H1 (cell line): ENCODE measurements around the gene NAV2. TPM values are rescaled to one million over a fixed set of nuclear protein-coding genes. Genes with fewer than 3 reads are reported as not detected.
A peak's percentile ranks its signal among the peaks of the same experiment; 100 is the strongest.

Experiments used
- CTCF ChIA-PET: fragments of 300-600 bp; sonication (Branson Sonifier 250); formaldehyde crosslinking; loops from one replicate; lab custom pipeline; 2021; ENCODE audit not compliant: partially characterized antibody; lab: Charles Lee
- POLR2A ChIA-PET: fragments of 300-600 bp; sonication (Branson Sonifier 250); formaldehyde crosslinking; loops from one replicate; lab custom pipeline; 2021; ENCODE audit warnings: inconsistent platforms; ENCODE audit not compliant: partially characterized antibody; lab: Charles Lee
- DNase-seq, 2 experiments: peaks; one replicate each; pipeline versions ENCODE4 v3.0.0 to v3.0.0-alpha.2; 2010 to 2022; ENCODE audit warnings: low spot score in 2 of 2, low read depth in 1 of 2, mixed read lengths in 1 of 2
- FAIRE-seq: peaks from 2 replicates; lab custom pipeline; 2011; peaks lifted over from hg19 to GRCh38; lab: Jason Lieb, UNC
- H2AFZ ChIP-seq: 2 replicates; pipeline ENCODE4 v1.8.1; 2012; ENCODE audit warnings: low read length, inconsistent platforms
- H2AK5ac ChIP-seq: 2 replicates; pipeline ENCODE4 v1.6.1; 2013; ENCODE audit warnings: low read depth, low read length
- H2BK120ac ChIP-seq: replicated peaks from 2 replicates; pipeline ENCODE3; 2013; ENCODE audit warnings: low read depth, low read length, inconsistent platforms
- H2BK12ac ChIP-seq: 2 replicates; pipeline ENCODE4 v1.6.1; 2013; ENCODE audit warnings: low read depth, low read length
- H2BK15ac ChIP-seq: 2 replicates; pipeline ENCODE4 v1.6.1; 2013; ENCODE audit warnings: low read length
- H2BK20ac ChIP-seq: 2 replicates; pipeline ENCODE4 v1.6.1; 2013; ENCODE audit warnings: low read length
- H2BK5ac ChIP-seq: 2 replicates; pipeline ENCODE4 v1.6.1; 2013; ENCODE audit warnings: low read depth, low read length
- H3K14ac ChIP-seq: 2 replicates; pipeline ENCODE4 v1.6.1; 2013; ENCODE audit warnings: inconsistent platforms; ENCODE audit not compliant: insufficient read length
- H3K18ac ChIP-seq: 2 replicates; pipeline ENCODE4 v1.6.1; 2013; ENCODE audit warnings: low read length; ENCODE audit errors: extremely low read depth
- H3K23ac ChIP-seq: 2 replicates; pipeline ENCODE4 v1.6.1; 2013; ENCODE audit warnings: inconsistent platforms; ENCODE audit not compliant: insufficient read length
- H3K23me2 ChIP-seq: 2 replicates; pipeline ENCODE4 v1.6.1; 2013; ENCODE audit warnings: low read depth, low read length
- H3K27ac ChIP-seq: 2 replicates; pipeline ENCODE4 v1.6.1; 2011; ENCODE audit warnings: low read depth, low read length, inconsistent platforms
- H3K27me3 ChIP-seq, 4 experiments: replicated peaks in 1 of 4; 1 replicate in 1 of 4; 2 replicates in 3 of 4; pipeline versions ENCODE4 v1.6.1 to v1.8.1; 2011 to 2013; ENCODE audit warnings: low read length in 3 of 4, mild to moderate bottlenecking in 3 of 4, inconsistent platforms in 2 of 4, mixed read lengths in 2 of 4, moderate library complexity in 1 of 4; ENCODE audit not compliant: control insufficient read depth in 3 of 4, insufficient read depth in 3 of 4; ENCODE audit errors: extremely low read depth in 1 of 4
- H3K36me3 ChIP-seq, 4 experiments: 2 replicates each; pipeline versions ENCODE4 v1.6.1 to v1.8.1; 2011 to 2013; ENCODE audit warnings: mild to moderate bottlenecking in 4 of 4, low read length in 3 of 4, moderate library complexity in 2 of 4, control low read depth in 1 of 4, inconsistent platforms in 1 of 4; ENCODE audit not compliant: insufficient read depth in 4 of 4, control insufficient read depth in 2 of 4
- H3K4ac ChIP-seq: replicated peaks from 2 replicates; pipeline ENCODE3; 2013; ENCODE audit warnings: low read length, low read depth, mixed read lengths, inconsistent platforms; ENCODE audit not compliant: insufficient read length
- H3K4me1 ChIP-seq, 4 experiments: replicated peaks in 1 of 4; 1 replicate in 1 of 4; 2 replicates in 3 of 4; pipeline versions ENCODE4 v1.6.1 to v1.8.1; 2011 to 2013; ENCODE audit warnings: low read length in 3 of 4, inconsistent platforms in 2 of 4, mixed read lengths in 1 of 4; ENCODE audit not compliant: insufficient read depth in 4 of 4, control insufficient read depth in 3 of 4
- H3K4me2 ChIP-seq, 2 experiments: 2 replicates each; pipeline versions ENCODE4 v1.6.1 to v1.8.1; 2011 to 2013; ENCODE audit warnings: low read depth in 2 of 2, low read length in 2 of 2, control low read depth in 1 of 2, inconsistent platforms in 1 of 2, mild to moderate bottlenecking in 1 of 2; ENCODE audit not compliant: insufficient read depth in 1 of 2
- H3K4me3 ChIP-seq, 4 experiments: fragments of 200-600, 300-600 bp in 1 of 4; sonication (generic), shearing (Covaris generic), sonication (Bioruptor Twin) in 1 of 4; 2 replicates each; pipeline versions ENCODE4 v1.5.1 to v1.8.1; 2011 to 2016; ENCODE audit warnings: low read length in 4 of 4, low read depth in 3 of 4, control low read depth in 2 of 4, inconsistent platforms in 2 of 4, mild to moderate bottlenecking in 2 of 4, mixed read lengths in 1 of 4, moderate library complexity in 1 of 4; ENCODE audit not compliant: insufficient read depth in 2 of 4; ENCODE audit errors: extremely low read depth in 1 of 4
- H3K56ac ChIP-seq: replicated peaks from 2 replicates; pipeline ENCODE3; 2013; ENCODE audit warnings: low read depth, mild to moderate bottlenecking, mixed read lengths, low read length, inconsistent platforms; ENCODE audit not compliant: insufficient read length
- H3K79me1 ChIP-seq: 2 replicates; pipeline ENCODE4 v1.6.1; 2013; ENCODE audit warnings: low read depth, low read length, control low read depth
- H3K79me2 ChIP-seq, 2 experiments: 2 replicates each; pipeline versions ENCODE4 v1.6.1 to v1.8.1; 2012 to 2013; ENCODE audit warnings: low read length in 2 of 2, mild to moderate bottlenecking in 2 of 2, inconsistent platforms in 1 of 2; ENCODE audit not compliant: insufficient read depth in 2 of 2, control insufficient read depth in 1 of 2
- H3K9ac ChIP-seq, 4 experiments: replicated peaks in 1 of 4; 1 replicate in 1 of 4; 2 replicates in 3 of 4; pipeline versions ENCODE4 v1.6.1 to v1.8.1; 2011 to 2013; ENCODE audit warnings: low read depth in 3 of 4, low read length in 3 of 4, control low read depth in 2 of 4, mild to moderate bottlenecking in 2 of 4, moderate library complexity in 2 of 4, inconsistent platforms in 1 of 4; ENCODE audit errors: extremely low read depth in 1 of 4
- H3K9me3 ChIP-seq, 2 experiments: 2 replicates each; pipeline versions ENCODE4 v1.6.1 to v1.8.1; 2012 to 2013; ENCODE audit warnings: mild to moderate bottlenecking in 2 of 2, moderate library complexity in 2 of 2, control low read depth in 1 of 2, inconsistent platforms in 1 of 2, low read depth in 1 of 2, low read length in 1 of 2, mixed read lengths in 1 of 2; ENCODE audit not compliant: insufficient read depth in 2 of 2
- H4K20me1 ChIP-seq, 2 experiments: replicated peaks in 1 of 2; 2 replicates each; pipeline versions ENCODE3 to v1.8.1; 2011 to 2013; ENCODE audit warnings: inconsistent platforms in 2 of 2, low read length in 2 of 2, mild to moderate bottlenecking in 1 of 2; ENCODE audit not compliant: insufficient read depth in 2 of 2, control insufficient read depth in 1 of 2
- H4K5ac ChIP-seq: 2 replicates; pipeline ENCODE4 v1.6.1; 2013; ENCODE audit warnings: low read length, low read depth, mixed read lengths, inconsistent platforms; ENCODE audit not compliant: insufficient read length
- H4K8ac ChIP-seq: 2 replicates; pipeline ENCODE4 v1.8.0; 2013; ENCODE audit warnings: mild to moderate bottlenecking, moderate library complexity, low read length, inconsistent platforms; ENCODE audit not compliant: insufficient read depth; ENCODE audit errors: extremely low read depth
- H4K91ac ChIP-seq: replicated peaks from 2 replicates; pipeline ENCODE3; 2013; ENCODE audit warnings: low read length, mixed read lengths, inconsistent platforms; ENCODE audit not compliant: insufficient read length
- HDAC2 ChIP-seq, 2 experiments: fragments of 300-600 bp in 1 of 2; sonication (generic) in 1 of 2; IDR thresholded peaks; 2 replicates each; pipeline ENCODE4 v1.6.1; 2011 to 2012; ENCODE audit warnings: low read depth in 2 of 2, low read length in 2 of 2, mild to moderate bottlenecking in 2 of 2, moderate library complexity in 2 of 2, borderline replicate concordance in 1 of 2, inconsistent platforms in 1 of 2
- JUN ChIP-seq: IDR thresholded peaks from 2 replicates; pipeline ENCODE4 v1.6.1; 2011; ENCODE audit warnings: low read depth, mild to moderate bottlenecking, improper control_type of control experiment, low read length
- NANOG ChIP-seq: IDR thresholded peaks from 2 replicates; pipeline ENCODE4 v1.6.1; 2011; ENCODE audit warnings: low read length, low read depth, mild to moderate bottlenecking, inconsistent platforms; ENCODE audit not compliant: insufficient read depth, poor library complexity, severe bottlenecking
- POLR2AphosphoS5 ChIP-seq: IDR thresholded peaks from 2 replicates; pipeline ENCODE4 v1.6.1; 2011; ENCODE audit warnings: low read depth, low read length
- SUZ12 ChIP-seq: fragments of 200-600 bp; sonication (generic); IDR thresholded peaks from 2 replicates; pipeline ENCODE4 v1.6.1; 2012; ENCODE audit warnings: mild to moderate bottlenecking, inconsistent platforms, low read length, moderate library complexity, mixed read lengths
- WGBS, 2 experiments: shearing (Covaris generic) in 1 of 2; methylation state at CpG; one replicate each; pipeline versions ENCODE4 v1.1.6 to v1.1.7; 2013 to 2015; ENCODE audit warnings: low lambda C conversion rate in 2 of 2, mixed read lengths in 2 of 2, inconsistent platforms in 1 of 2, low coverage in 1 of 2, missing lambda C conversion rate in 1 of 2; ENCODE audit not compliant: insufficient replicate concordance in 2 of 2, insufficient coverage in 1 of 2, insufficient read length in 1 of 2; ENCODE audit errors: extremely low coverage in 1 of 2, missing lambda C conversion rate in 1 of 2; 5-methylcytosine and 5-hydroxymethylcytosine counted together
- polyA plus RNA-seq, 7 experiments: library from polyadenylated mRNA; depleted of rRNA in 3 of 7; stranded (reverse) in 5 of 7; unstranded in 2 of 7; fragments of >200 nt in 5 of 7; fragments of 200-250 nt in 2 of 7; gene quantifications; 1 replicate in 5 of 7; 2 replicates in 1 of 7; 4 replicates in 1 of 7; pipeline versions ENCODE4 v1.2.1 to v1.2.3, GENCODE V29; 2011 to 2013; ENCODE audit warnings: missing spikeins in 2 of 7, mixed read lengths in 2 of 7
- total RNA-seq: library from RNA; stranded (reverse); fragmentation: NEBNext Ultra II Directional; extraction: Animal tissue kit (Norgen Biotek cat#: 25700); gene quantifications from 2 replicates; pipeline ENCODE4 v1.2.1, GENCODE V29; 2021

The NAV2 gene
- total and polyA plus RNA-seq, 2 of the 8 experiments (the other 6 are each of a cell fraction or from before 2014, with no cell fraction given): 35.6 to 73.6 TPM

DNA sequence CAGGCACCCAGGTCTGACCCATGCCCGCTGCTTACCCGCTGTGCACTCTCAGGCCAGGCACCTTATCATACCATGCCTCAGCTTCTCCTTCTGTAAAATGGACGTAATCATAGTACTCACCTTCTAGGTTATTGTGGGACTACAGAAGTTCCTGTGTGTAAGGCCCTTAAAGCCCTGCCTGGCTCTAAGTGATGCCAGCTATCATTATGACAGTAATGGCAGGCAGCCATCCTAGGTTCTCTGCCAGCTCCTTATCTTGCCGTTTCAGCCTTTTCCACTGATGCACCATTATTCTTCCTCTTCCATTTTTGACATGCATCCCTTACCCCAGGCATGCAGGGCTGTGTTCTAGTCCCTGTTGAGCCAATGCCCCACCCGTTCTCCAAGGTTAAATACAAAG is 389.8 kb downstream of the NAV2 start:
- CTCF ChIA-PET: interaction anchor here (0.6 to 4.2 kb wide), 5 partner anchors 12 to 199 kb away, joined by 3 to 13 read pairs (median 6); no protein-coding TSS in a partner anchor
- no peak overlapping the region for H3K27ac ChIP-seq

More for the DNA sequence above, 389.8 kb downstream of the NAV2 start:
- Histone ChIP-seq H3K9ac (no peak overlapping the region), H2BK12ac (no peak overlapping the region), H4K8ac (no peak overlapping the region), H2BK5ac (no peak overlapping the region), H3K56ac (no peak overlapping the region), H2BK120ac (no peak overlapping the region), H3K18ac (no peak overlapping the region), H3K79me2 (no peaks in the 10 kb centered on the region), H4K5ac (no peak overlapping the region), H3K23ac (no peak overlapping the region), H3K4ac (no peak overlapping the region), H4K91ac (no peak overlapping the region), H3K79me1 (no peaks in the 10 kb centered on the region), H3K36me3 (peaks cover 31 to 84% (median 77%) of the 10 kb centered on the region in 4 experiments), H3K9me3 (no peaks in the 10 kb centered on the region), H2AFZ (no peak overlapping the region), H2BK20ac (no peak overlapping the region), H2BK15ac (no peak overlapping the region), H3K14ac (no peak overlapping the region), H3K4me2 (no peak overlapping the region), H2AK5ac (no peak overlapping the region), H3K4me3 (no peak overlapping the region), H3K27me3 (no peaks in the 10 kb centered on the region; a peak in 1 of 7 replicates), H3K23me2 (no peaks in the 10 kb centered on the region), H3K4me1 (no peaks in the 10 kb centered on the region), H4K20me1 (peaks cover 0 to 3% of the 10 kb centered on the region in 2 experiments)
- WGBS, 2 experiments: 88% methylated on average over 5 of the region's 5 CpGs; no CpG with 5 or more reads in 1 of the 2 experiments
- TF ChIP-seq POLR2AphosphoS5 (0 out of 2 replicates have a peak, but pooled peaks have one; percentile 35), SUZ12 (no peak), JUN (no peak), HDAC2 (IDR thresholded peaks at IDR 0.05; ENCODE audit: borderline replicate concordance in 1 of 2, low read depth in 2 of 2, low read length in 2 of 2) (no peak), NANOG (no peak)
- FAIRE-seq (no peak), DNase-seq (no peak)
- POLR2A ChIA-PET: no interaction called here
